Neutrophil (primary cell): ENCODE data around the gene FAM162A.

Experiments
- H3K27ac ChIP-seq: fragments of 200-600 bp; sonication (generic); 2 replicates; pipeline ENCODE4 v1.5.1; 2016; ENCODE audit warnings: mild to moderate bottlenecking, moderate library complexity
- H3K27me3 ChIP-seq: fragments of 200-600 bp; sonication (generic); 2 replicates; pipeline ENCODE4 v1.6.0; 2016; ENCODE audit warnings: mild to moderate bottlenecking
- H3K36me3 ChIP-seq: fragments of 200-600 bp; sonication (generic); 2 replicates; pipeline ENCODE4 v1.5.1; 2017
- H3K4me1 ChIP-seq, 2 experiments: fragments of 200-600 bp in 1 of 2; sonication (generic) in 1 of 2; 1 replicate in 1 of 2; 2 replicates in 1 of 2; pipeline versions ENCODE4 v1.5.1 to v1.6.1; 2013 to 2016; ENCODE audit warnings: low read depth in 1 of 2, low read length in 1 of 2, mild to moderate bottlenecking in 1 of 2, moderate library complexity in 1 of 2; ENCODE audit not compliant: control insufficient read depth in 1 of 2, insufficient read depth in 1 of 2
- H3K4me3 ChIP-seq, 2 experiments: fragments of 200-600 bp in 1 of 2; sonication (generic) in 1 of 2; 1 replicate in 1 of 2; 2 replicates in 1 of 2; pipeline ENCODE4 v1.5.1; 2013 to 2016; ENCODE audit warnings: low read depth in 1 of 2, low read length in 1 of 2, mild to moderate bottlenecking in 1 of 2, moderate library complexity in 1 of 2
- H3K9me3 ChIP-seq: fragments of 200-600 bp; sonication (generic); 2 replicates; pipeline ENCODE4 v1.5.1; 2016
- TF ChIP-seq, protein P1 (sequence below): fragments of 200-600 bp; sonication (generic); IDR thresholded peaks from 2 replicates; pipeline ENCODE4 v1.5.1; 2016; ENCODE audit warnings: antibody characterized with exemption

FAM162A gene

GRCh38 chr3:122394173-122394572 is 10.2 kb downstream of the FAM162A start:
- Histone ChIP-seq H3K27me3 (no peaks in the 10 kb centered on the region), H3K36me3 (no peaks in the 10 kb centered on the region), H3K4me1 (no peaks in the 10 kb centered on the region), H3K4me3 (no peak overlapping the region), H3K9me3 (no peaks in the 10 kb centered on the region), H3K27ac (no peak overlapping the region)
- TF ChIP-seq, protein P1, sequence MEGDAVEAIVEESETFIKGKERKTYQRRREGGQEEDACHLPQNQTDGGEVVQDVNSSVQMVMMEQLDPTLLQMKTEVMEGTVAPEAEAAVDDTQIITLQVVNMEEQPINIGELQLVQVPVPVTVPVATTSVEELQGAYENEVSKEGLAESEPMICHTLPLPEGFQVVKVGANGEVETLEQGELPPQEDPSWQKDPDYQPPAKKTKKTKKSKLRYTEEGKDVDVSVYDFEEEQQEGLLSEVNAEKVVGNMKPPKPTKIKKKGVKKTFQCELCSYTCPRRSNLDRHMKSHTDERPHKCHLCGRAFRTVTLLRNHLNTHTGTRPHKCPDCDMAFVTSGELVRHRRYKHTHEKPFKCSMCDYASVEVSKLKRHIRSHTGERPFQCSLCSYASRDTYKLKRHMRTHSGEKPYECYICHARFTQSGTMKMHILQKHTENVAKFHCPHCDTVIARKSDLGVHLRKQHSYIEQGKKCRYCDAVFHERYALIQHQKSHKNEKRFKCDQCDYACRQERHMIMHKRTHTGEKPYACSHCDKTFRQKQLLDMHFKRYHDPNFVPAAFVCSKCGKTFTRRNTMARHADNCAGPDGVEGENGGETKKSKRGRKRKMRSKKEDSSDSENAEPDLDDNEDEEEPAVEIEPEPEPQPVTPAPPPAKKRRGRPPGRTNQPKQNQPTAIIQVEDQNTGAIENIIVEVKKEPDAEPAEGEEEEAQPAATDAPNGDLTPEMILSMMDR: no peak

- no peak overlapping the region for H3K4me3 ChIP-seq
- H3K9me3 ChIP-seq: no peaks in the 10 kb centered on the region
- no peak overlapping the region for H3K27ac ChIP-seq
- TF ChIP-seq, protein P1: no peak
- H3K36me3 ChIP-seq: no peaks in the 10 kb centered on the region
- no peaks in the 10 kb centered on the region for H3K27me3 ChIP-seq
- H3K4me1 ChIP-seq: no peaks in the 10 kb centered on the region
Measured at GRCh38 chr3:122395582-122395981, 11.6 kb downstream of the FAM162A start.

DNA sequence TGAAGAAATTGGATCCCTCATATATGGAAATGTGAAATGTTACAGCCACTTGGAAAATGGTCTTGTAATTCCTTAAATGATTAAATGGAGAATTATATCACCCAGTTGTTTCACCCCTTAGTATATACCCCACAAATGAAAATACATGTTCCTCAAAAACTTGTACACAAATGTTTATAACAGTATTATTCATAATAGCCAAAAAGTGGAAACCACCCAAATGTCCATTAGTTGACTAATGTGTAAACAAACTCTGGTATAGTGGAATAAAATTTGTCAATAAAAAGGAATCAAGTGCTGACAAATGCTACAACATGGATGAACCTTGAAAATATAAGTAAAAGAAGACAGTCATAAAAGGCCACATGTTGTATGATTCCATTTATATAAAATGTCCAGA is 12.5 kb downstream of the FAM162A start:
- TF ChIP-seq, protein P1: no peak
- H3K4me1 ChIP-seq: no peaks in the 10 kb centered on the region
- H3K27ac ChIP-seq: no peak overlapping the region
- H3K27me3 ChIP-seq: no peaks in the 10 kb centered on the region
- no peaks in the 10 kb centered on the region for H3K36me3 ChIP-seq
- no peak overlapping the region for H3K4me3 ChIP-seq
- no peaks in the 10 kb centered on the region for H3K9me3 ChIP-seq

DNA sequence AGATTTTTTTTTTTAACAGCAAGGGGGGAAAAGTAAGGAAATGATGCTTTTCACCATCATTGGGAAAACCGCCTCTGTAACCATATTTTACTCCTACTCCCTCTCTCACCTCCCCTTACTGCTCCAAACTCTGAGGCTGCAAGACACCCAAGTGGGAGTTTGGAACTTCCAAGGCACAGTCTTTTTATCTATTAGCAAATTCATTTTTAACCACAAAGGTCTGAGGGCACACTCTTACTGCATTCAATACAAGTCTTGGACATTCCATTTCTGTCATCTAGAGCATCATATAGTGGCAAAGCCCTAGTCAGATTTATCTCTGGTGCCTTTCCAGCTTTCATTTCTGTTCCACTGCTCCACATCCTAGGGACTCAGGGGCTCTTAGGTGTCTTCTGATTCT is 13.2 kb downstream of the FAM162A start:
- TF ChIP-seq, protein P1: no peak
- no peak overlapping the region for H3K27ac ChIP-seq
- no peaks in the 10 kb centered on the region for H3K9me3 ChIP-seq
- H3K4me3 ChIP-seq: no peak overlapping the region
- H3K4me1 ChIP-seq: no peaks in the 10 kb centered on the region
- no peaks in the 10 kb centered on the region for H3K36me3 ChIP-seq
- no peaks in the 10 kb centered on the region for H3K27me3 ChIP-seq

DNA sequence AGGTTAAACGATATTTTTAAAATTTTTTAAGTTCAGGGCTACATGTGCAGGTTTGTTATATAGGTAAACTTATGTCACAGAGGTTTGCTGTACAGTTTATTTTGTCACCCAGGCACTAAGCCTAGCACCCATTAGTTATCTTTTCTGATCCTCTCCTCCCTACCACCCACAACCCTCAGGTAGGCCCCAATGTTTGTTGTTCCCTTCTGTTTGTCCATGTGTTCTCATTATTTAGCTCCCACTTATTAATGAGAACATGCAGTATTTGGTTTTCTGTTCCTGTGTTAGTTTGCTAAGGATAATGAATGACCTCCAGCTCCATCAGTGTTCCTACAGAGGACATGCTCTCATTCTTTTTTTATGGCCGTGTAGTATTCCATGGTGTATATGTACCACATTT is 14.9 kb downstream of the FAM162A start:
- H3K36me3 ChIP-seq: peaks cover under 1% of the 10 kb centered on the region
- TF ChIP-seq, protein P1: no peak
- H3K9me3 ChIP-seq: no peaks in the 10 kb centered on the region
- H3K4me3 ChIP-seq: no peak overlapping the region
- H3K27me3 ChIP-seq: no peaks in the 10 kb centered on the region
- H3K4me1 ChIP-seq: no peaks in the 10 kb centered on the region
- no peak overlapping the region for H3K27ac ChIP-seq

DNA sequence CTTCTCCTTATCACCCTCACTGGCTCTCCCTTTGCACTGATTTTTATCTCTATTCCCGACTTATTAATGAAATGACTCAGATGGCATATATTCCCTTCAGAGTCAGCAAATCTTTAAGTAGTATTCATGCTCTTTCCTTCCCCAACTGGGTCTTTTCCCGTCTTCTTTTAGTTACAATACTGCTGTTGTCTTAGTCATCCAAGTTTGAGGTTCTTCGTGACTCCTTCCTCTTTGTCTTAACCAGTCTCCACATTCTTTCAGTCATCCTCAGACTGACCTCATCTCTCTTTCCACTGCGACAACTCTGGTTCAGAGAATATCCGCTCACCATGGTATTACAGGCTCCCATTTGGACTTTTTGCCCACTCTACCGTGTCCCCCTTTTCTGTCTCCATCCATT is 19.5 kb downstream of the FAM162A start:
- TF ChIP-seq, protein P1: no peak
- no peak overlapping the region for H3K27ac ChIP-seq
- H3K4me3 ChIP-seq: no peak overlapping the region
- H3K4me1 ChIP-seq: peaks cover under 1% of the 10 kb centered on the region in 2 experiments
- no peaks in the 10 kb centered on the region for H3K27me3 ChIP-seq
- peaks cover 16% of the 10 kb centered on the region for H3K36me3 ChIP-seq
- no peaks in the 10 kb centered on the region for H3K9me3 ChIP-seq
